ENCODE data around the gene SLC13A4. TPM values are rescaled to one million over a fixed set of nuclear protein-coding genes. Genes with fewer than 3 reads are reported as not detected.

SLC13A4 gene
- total and polyA plus RNA-seq, 2 of the 13 experiments (the other 11 are each of a cell fraction or from before 2014, with no cell fraction given), result 0.04 TPM; not detected in 1

GRCh38 chr7:135662123-135662372 is 65.9 kb downstream of the SLC13A4 start (continued):
- TF ChIP-seq FOXA3 (CRISPR knock-in tag; IDR thresholded peaks at IDR 0.05) (no peak), TGIF2 (CRISPR knock-in tag; IDR thresholded peaks at IDR 0.05) (no peak), NFYC (CRISPR knock-in tag; IDR thresholded peaks at IDR 0.05) (no peak), IKZF5 (CRISPR knock-in tag; IDR thresholded peaks at IDR 0.05) (no peak; the same call in 1 of the 2 replicates), ZFP37 (CRISPR knock-in tag; IDR thresholded peaks at IDR 0.05; ENCODE audit: borderline replicate concordance) (no peak), ZNF331 (CRISPR knock-in tag; IDR thresholded peaks at IDR 0.05) (no peak), ZSCAN5A (CRISPR knock-in tag; IDR thresholded peaks at IDR 0.05; ENCODE audit: borderline replicate concordance) (no peak), JUNB (CRISPR knock-in tag; IDR thresholded peaks at IDR 0.05; ENCODE audit: borderline replicate concordance) (no peak), KLF15 (CRISPR knock-in tag; IDR thresholded peaks at IDR 0.05; ENCODE audit: borderline replicate concordance) (no peak), IRX3 (CRISPR knock-in tag; IDR thresholded peaks at IDR 0.05; ENCODE audit: borderline replicate concordance, low read depth) (no peak), FIP1L1 (IDR thresholded peaks at IDR 0.05; ENCODE audit: borderline replicate concordance, insufficient read depth, low read depth, low read length) (no peak), ZNF660 (CRISPR knock-in tag; IDR thresholded peaks at IDR 0.05; ENCODE audit: borderline replicate concordance, low read depth) (no peak), KLF16 (CRISPR knock-in tag; IDR thresholded peaks at IDR 0.05) (no peak), KLF13 (CRISPR knock-in tag; IDR thresholded peaks at IDR 0.05) (0 out of 2 replicates have a peak, but pooled peaks have one; percentile 74), ZNF383 (CRISPR knock-in tag; IDR thresholded peaks at IDR 0.05; ENCODE audit: borderline replicate concordance) (no peak), DPF2 (CRISPR knock-in tag; IDR thresholded peaks at IDR 0.05; ENCODE audit: borderline replicate concordance, low read depth) (no peak), ZC3H4 (CRISPR knock-in tag; IDR thresholded peaks at IDR 0.05; ENCODE audit: borderline replicate concordance) (no peak), NBN (conservative IDR thresholded peaks at IDR 0.05) (no peak), SIX1 (CRISPR knock-in tag; IDR thresholded peaks at IDR 0.05; ENCODE audit: borderline replicate concordance) (no peak), ZSCAN22 (CRISPR knock-in tag; IDR thresholded peaks at IDR 0.05) (no peak), ZBTB7B (CRISPR knock-in tag; IDR thresholded peaks at IDR 0.05) (no peak)
- TF ChIP-seq, protein P1, sequence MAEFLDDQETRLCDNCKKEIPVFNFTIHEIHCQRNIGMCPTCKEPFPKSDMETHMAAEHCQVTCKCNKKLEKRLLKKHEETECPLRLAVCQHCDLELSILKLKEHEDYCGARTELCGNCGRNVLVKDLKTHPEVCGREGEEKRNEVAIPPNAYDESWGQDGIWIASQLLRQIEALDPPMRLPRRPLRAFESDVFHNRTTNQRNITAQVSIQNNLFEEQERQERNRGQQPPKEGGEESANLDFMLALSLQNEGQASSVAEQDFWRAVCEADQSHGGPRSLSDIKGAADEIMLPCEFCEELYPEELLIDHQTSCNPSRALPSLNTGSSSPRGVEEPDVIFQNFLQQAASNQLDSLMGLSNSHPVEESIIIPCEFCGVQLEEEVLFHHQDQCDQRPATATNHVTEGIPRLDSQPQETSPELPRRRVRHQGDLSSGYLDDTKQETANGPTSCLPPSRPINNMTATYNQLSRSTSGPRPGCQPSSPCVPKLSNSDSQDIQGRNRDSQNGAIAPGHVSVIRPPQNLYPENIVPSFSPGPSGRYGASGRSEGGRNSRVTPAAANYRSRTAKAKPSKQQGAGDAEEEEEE (CRISPR knock-in tag; IDR thresholded peaks at IDR 0.05; ENCODE audit: borderline replicate concordance), result no peak
- TF ChIP-seq, protein P2, sequence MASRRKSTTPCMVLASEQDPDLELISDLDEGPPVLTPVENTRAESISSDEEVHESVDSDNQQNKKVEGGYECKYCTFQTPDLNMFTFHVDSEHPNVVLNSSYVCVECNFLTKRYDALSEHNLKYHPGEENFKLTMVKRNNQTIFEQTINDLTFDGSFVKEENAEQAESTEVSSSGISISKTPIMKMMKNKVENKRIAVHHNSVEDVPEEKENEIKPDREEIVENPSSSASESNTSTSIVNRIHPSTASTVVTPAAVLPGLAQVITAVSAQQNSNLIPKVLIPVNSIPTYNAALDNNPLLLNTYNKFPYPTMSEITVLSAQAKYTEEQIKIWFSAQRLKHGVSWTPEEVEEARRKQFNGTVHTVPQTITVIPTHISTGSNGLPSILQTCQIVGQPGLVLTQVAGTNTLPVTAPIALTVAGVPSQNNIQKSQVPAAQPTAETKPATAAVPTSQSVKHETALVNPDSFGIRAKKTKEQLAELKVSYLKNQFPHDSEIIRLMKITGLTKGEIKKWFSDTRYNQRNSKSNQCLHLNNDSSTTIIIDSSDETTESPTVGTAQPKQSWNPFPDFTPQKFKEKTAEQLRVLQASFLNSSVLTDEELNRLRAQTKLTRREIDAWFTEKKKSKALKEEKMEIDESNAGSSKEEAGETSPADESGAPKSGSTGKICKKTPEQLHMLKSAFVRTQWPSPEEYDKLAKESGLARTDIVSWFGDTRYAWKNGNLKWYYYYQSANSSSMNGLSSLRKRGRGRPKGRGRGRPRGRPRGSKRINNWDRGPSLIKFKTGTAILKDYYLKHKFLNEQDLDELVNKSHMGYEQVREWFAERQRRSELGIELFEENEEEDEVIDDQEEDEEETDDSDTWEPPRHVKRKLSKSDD (CRISPR knock-in tag; IDR thresholded peaks at IDR 0.05; ENCODE audit: low read depth), result no peak
- TF ChIP-seq, protein P3, sequence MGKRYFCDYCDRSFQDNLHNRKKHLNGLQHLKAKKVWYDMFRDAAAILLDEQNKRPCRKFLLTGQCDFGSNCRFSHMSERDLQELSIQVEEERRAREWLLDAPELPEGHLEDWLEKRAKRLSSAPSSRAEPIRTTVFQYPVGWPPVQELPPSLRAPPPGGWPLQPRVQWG (CRISPR knock-in tag; IDR thresholded peaks at IDR 0.05; ENCODE audit: borderline replicate concordance, low read depth), result no peak

Measured in HepG2 (cell line).